ENCODE measurements around the gene ASIC4. TPM values are rescaled to one million over a fixed set of nuclear protein-coding genes. Genes with fewer than 3 reads are reported as not detected.

Gene ASIC4
- total and polyA plus RNA-seq, 2 of the 13 experiments (the other 11 are each of a cell fraction or from before 2014, with no cell fraction given), result 0.03 TPM; not detected in 1

DNA sequence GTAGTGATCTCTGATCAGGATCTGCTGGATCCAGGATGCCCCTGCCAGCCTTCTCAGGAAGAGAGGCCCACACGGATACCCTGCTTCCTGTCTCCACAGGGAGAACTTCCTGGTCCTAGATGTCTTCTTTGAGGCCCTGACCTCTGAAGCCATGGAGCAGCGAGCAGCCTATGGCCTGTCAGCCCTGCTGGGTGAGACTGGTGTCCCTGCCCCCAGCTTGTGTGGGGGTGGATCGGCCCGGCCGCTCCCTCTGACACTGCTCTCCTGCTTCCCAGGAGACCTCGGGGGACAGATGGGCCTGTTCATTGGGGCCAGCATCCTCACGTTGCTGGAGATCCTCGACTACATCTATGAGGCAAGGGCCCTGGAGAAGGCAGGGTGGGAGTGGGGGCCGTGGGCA is 22.7 kb downstream of the ASIC4 start:
- FAIRE-seq, result no peak
- peaks cover 37% of the 10 kb centered on the region for H4K20me1 ChIP-seq (ENCODE audit: insufficient read depth, low read length)
- peak; percentile 19 for ATAC-seq
- peaks cover 38% of the 10 kb centered on the region for H3K4me1 ChIP-seq (ENCODE audit: insufficient read depth, low read length)
- ChIA-PET CTCF (ENCODE audit: low intra/inter-chr PET ratio, low total read pairs) (interaction anchor here (1.5 kb wide), 1 partner anchor 106 kb away, joined by 8 read pairs; no protein-coding TSS in a partner anchor), POLR2A (interaction anchor here (1.1 to 1.5 kb wide), 3 partner anchors 23 to 39 kb away, joined by 4 to 9 read pairs (median 4); partner anchors contain the start of genes GMPPA, INHA and OBSL1)
- no peaks in the 10 kb centered on the region for H3K9me3 ChIP-seq (ENCODE audit: low read length)
- TF ChIP-seq NRL (CRISPR knock-in tag; IDR thresholded peaks at IDR 0.05; ENCODE audit: borderline replicate concordance) (peak; percentile 67), GABPA (IDR thresholded peaks at IDR 0.05; ENCODE audit: low read depth, low read length) (no peak), GABPA (CRISPR knock-in tag; IDR thresholded peaks at IDR 0.05; ENCODE audit: low read depth) (peak; percentile 55), AGO1 (IDR thresholded peaks at IDR 0.05; ENCODE audit: low read depth, low read length, poor library complexity, severe bottlenecking) (peak; percentile 33), NFKB2 (CRISPR knock-in tag; IDR thresholded peaks at IDR 0.05; ENCODE audit: borderline replicate concordance) (no peak), ZNF121 (CRISPR knock-in tag; IDR thresholded peaks at IDR 0.05) (no peak), ZNF329 (CRISPR knock-in tag; IDR thresholded peaks at IDR 0.05; ENCODE audit: low read depth) (0 out of 2 replicates have a peak, but pooled peaks have one; percentile 51)
- TF ChIP-seq, protein P1, sequence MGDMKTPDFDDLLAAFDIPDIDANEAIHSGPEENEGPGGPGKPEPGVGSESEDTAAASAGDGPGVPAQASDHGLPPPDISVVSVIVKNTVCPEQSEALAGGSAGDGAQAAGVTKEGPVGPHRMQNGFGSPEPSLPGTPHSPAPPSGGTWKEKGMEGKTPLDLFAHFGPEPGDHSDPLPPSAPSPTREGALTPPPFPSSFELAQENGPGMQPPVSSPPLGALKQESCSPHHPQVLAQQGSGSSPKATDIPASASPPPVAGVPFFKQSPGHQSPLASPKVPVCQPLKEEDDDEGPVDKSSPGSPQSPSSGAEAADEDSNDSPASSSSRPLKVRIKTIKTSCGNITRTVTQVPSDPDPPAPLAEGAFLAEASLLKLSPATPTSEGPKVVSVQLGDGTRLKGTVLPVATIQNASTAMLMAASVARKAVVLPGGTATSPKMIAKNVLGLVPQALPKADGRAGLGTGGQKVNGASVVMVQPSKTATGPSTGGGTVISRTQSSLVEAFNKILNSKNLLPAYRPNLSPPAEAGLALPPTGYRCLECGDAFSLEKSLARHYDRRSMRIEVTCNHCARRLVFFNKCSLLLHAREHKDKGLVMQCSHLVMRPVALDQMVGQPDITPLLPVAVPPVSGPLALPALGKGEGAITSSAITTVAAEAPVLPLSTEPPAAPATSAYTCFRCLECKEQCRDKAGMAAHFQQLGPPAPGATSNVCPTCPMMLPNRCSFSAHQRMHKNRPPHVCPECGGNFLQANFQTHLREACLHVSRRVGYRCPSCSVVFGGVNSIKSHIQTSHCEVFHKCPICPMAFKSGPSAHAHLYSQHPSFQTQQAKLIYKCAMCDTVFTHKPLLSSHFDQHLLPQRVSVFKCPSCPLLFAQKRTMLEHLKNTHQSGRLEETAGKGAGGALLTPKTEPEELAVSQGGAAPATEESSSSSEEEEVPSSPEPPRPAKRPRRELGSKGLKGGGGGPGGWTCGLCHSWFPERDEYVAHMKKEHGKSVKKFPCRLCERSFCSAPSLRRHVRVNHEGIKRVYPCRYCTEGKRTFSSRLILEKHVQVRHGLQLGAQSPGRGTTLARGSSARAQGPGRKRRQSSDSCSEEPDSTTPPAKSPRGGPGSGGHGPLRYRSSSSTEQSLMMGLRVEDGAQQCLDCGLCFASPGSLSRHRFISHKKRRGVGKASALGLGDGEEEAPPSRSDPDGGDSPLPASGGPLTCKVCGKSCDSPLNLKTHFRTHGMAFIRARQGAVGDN (CRISPR knock-in tag; IDR thresholded peaks at IDR 0.05), result peak; percentile 35
- H3K36me3 ChIP-seq (replicated peaks in 1 of 2; ENCODE audit: control insufficient read depth in 1 of 2, insufficient read depth in 2 of 2, low read length in 2 of 2), result peaks cover 15 to 27% of the 10 kb centered on the region in 2 experiments
- no peak overlapping the region for H3K9ac ChIP-seq (ENCODE audit: insufficient read depth, low read depth, low read length)
- DNase-seq (ENCODE audit: low spot score), result no peak
- WGBS (ENCODE audit: low lambda C conversion rate), result 7% methylated on average over 9 of the region's 9 CpGs
- H2AFZ ChIP-seq (ENCODE audit: low read length), result no peak overlapping the region
- no peak overlapping the region; a peak in 1 of 6 replicates for H3K4me3 ChIP-seq (replicated peaks in 1 of 3; ENCODE audit: insufficient read depth in 1 of 3, low read depth in 2 of 3, low read length in 3 of 3)
- in situ Hi-C loops (cut with HindIII; ENCODE audit: extremely low pct_ligation_motif_present, low pct_unique_long_range_greater_than_20kb) (no loop called here), intact Hi-C loops (cut with micrococcal nuclease; ENCODE audit: unreplicated experiment) (loop anchor here (10.0 kb wide), 1 partner anchor 242 kb away; no protein-coding TSS in a partner anchor)
- peak overlapping the region; percentile 51; the same call in 1 of the 2 replicates for H3K4me2 ChIP-seq (ENCODE audit: low read depth, low read length)
- BruUV-seq (replicated peaks), result no TSS peak
- H3K79me2 ChIP-seq (ENCODE audit: insufficient read depth, low read length), result peaks cover 10% of the 10 kb centered on the region
- no peak overlapping the region for H3K27ac ChIP-seq (ENCODE audit: extremely low read length, insufficient read depth, low read length)
- H3K27me3 ChIP-seq (ENCODE audit: control insufficient read depth in 1 of 2, insufficient read depth in 2 of 2, low read length in 2 of 2), result peaks cover 4 to 48% of the 10 kb centered on the region in 2 experiments; a peak in 4 of 5 replicates

Measured in HepG2 (cell line).